Activated gamma-delta T cell treated with anti-CD3 and anti-CD28 coated beads, Interleukin-2, amount 50 U/mL, for 16 hours (primary cell): ENCODE data around the gene NAV1.
"Not testable (repeated sequence)": the region's sequence is repeated elsewhere in the genome, so short reads cannot be mapped to it uniquely, and the experiment has no call there.

Experiments
- DNase-seq: peaks from one replicate; pipeline ENCODE4 v3.0.0-alpha.2; 2020; ENCODE audit warnings: low read depth

The NAV1 gene

DNA sequence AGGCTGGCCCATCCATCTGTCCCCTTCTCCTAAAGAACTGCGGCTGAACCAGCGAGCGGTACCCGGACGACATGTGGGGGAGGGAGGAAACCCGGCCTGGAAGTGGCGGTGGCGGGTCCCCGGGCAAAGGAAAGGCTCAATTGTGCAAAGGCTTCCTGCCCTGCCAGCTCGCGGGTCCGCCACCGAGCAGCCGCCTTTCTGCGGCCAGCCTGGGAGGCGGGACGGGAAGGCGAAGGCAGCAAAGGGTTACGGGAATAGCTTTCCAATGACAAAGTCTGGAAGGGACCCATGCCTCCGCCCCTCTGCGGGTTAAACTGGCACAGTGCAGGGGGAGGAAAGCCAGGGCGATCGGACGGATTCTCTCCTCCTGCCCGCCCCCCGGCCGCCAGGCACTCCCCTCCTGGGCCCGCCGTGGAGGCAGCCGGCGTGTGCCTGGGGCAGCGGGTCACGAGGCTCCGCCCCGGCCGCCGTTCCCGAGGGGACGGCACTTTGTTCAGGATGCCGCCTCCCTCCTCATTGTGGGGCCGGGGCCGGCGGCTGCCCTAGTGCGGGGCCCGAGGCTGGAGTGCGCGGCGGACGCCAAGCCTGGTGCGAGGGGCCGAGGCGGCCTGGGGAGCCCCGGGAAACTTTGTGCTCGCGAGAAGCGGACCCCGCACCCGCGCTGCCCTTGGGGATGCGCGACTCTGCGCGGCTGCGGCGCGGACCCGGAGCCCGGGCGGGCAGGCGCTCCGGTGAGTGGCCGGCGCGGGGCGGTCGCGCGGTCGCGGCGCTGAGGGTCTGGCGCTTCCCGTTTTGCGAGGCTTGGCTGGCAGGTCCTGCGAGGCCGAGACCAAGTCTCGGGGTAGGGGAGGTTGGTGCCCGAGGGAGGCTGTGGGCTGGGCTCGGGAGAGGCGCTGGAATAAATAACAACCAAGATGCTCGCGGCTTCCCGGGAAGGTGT is at the start of gene NAV1:
NAV1 (plus strand) TSS at position 516 of the 940 bp plus-strand sequence. CDS start 83,758 bp downstream, outside the sequence.
- no peak for DNase-seq

DNA sequence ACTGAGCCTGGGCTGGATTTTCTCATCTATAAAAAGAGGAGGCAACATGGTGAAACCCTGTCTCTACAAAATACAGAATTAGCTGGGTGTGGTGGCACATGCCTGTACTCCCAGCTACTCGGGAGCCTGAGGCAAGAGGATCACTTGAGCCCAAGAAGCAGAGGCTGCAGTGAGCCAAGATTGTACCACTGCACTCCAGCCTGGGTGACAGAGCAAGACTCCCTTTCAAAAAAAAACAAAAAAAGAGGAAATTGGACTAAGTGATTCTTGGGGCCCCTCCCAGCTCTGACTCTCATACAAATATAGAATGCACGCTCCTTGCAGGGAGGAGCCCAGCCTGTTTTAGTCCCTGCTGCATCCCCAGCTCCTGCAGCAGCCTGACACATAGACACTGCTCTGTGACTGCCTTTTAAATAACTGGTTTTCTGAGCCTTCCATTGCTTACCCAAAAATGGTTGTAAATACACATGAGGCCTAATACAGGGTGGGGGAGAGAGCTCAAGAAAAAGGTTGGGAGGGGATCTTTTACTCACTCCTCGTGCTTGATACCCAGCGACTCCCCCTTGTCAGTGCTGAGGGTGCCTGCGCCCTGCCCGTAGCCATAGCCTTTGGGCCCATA is 49.2 kb upstream of the NAV1 start:
- DNase-seq: no peak

DNA sequence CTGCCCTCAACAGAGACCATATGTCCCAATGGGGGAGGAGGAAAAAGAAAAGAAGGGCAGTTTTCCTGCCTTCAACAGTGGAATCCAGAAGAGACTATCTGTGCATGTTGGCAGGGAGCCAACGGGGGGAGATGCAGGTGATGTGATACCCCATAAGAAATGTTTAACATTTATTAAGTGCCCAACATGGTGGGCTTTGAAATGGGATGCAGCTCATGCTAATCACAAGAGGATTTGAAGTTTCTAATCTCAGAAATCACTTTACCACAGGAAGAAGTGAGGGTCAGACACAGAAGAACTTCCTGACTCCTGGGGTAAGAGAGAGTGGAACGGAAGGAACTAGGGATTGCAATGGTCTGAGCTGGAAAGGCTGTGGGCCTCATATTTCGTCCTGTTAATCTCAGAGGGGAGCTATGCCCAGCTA is 48.2 kb upstream of the NAV1 start:
- DNase-seq: no peak

DNA sequence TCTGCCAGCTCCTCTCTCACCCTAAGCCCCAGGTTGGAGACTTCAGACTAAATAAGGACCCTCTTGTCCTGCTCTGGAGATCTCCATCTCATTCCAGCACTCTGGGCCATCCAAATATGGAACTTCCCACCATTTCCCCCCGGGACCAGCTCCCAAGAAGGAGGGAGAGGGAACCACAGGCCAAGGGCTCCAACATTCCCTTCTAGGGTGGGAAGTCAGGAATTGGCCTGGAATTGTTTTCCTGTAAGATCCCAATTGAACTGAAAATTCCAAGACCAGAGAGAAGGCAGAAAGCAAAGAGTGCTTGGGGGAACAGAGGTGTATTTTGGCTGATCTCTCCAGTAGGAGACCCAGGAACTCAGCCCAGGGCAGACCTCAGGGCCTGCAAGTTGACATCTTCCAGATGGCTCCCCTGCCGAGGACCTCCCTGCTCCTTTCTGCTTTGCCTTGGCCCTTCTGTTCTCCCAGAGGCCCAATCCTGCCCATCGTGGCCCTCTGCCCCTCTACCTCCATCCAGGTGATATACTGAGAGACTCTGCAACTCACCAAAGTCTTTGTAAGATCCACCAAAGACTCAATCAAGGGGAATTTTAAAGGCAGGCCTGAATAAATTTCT is 46.9 kb upstream of the NAV1 start:
- DNase-seq: no peak

DNA sequence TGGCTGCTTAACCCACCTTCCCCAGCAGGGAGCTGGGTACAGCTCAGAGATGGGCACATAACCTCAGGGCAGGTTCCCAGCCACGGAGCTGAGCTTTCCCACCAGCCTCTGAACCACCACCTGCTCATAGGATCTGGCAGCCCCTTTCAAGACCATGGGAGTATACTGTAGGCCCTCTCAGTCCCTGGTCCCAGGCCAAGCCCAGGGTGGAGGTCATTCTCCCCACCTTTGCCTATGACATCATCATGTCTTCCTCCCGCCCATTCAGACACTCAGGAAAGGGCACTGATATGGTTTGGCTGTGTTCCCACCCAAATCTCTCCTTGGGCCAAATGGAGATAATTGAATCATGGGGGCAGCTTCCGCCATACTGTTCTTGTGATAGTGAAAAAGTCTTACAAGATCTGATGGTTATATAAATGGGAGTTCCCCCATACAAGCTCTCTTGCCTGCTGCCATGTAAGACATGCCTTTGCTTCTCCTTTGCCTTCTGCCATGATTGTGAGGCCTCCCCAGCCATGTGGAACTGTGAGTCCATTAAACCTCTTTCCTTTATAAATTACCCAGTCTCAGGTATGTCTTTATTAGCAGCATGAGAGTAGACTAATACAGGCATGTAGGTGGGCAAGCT is 45.8 kb upstream of the NAV1 start:
- not testable (repeated sequence) for DNase-seq

DNA sequence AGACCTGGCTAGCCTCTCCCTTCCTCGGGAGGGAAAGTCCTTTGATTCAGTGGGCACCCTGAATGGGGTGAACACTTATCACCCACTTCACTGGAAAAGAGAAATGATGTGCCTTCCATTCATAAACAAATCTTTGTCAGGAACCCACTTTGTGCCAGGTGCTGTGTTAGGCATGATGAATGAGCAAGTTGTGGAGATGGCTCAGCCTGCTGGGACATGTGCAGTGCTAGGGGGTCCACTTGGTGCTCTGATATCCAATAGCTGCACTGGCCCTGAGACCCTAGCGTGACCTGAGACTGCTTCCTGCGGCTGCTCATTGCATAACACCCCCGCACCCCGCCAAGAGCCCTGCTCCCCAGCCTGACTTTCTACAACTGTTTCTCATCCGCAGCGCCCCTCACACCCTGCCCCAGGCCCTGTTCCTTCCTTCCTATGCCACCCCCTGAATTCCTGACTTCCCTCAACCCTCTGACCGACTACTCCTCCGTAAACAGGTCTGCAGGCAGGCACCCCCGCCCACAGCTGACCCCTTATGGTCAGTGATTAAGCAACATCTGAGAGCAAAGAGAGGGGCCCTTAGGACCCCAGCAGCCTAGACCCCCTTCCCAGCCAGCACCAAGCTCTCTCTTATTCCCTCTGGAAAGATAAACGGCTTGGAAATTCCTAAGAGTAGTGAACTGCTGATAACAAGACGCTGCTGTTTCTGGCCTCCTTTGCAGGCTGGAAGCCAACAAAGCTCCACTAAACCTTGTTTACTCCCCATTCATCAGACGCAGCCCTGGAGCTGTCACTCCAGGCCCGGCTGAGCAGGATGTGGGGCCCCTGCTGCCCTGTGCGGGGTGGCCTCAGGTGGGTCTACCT is 44.9 kb upstream of the NAV1 start:
- no peak for DNase-seq

DNA sequence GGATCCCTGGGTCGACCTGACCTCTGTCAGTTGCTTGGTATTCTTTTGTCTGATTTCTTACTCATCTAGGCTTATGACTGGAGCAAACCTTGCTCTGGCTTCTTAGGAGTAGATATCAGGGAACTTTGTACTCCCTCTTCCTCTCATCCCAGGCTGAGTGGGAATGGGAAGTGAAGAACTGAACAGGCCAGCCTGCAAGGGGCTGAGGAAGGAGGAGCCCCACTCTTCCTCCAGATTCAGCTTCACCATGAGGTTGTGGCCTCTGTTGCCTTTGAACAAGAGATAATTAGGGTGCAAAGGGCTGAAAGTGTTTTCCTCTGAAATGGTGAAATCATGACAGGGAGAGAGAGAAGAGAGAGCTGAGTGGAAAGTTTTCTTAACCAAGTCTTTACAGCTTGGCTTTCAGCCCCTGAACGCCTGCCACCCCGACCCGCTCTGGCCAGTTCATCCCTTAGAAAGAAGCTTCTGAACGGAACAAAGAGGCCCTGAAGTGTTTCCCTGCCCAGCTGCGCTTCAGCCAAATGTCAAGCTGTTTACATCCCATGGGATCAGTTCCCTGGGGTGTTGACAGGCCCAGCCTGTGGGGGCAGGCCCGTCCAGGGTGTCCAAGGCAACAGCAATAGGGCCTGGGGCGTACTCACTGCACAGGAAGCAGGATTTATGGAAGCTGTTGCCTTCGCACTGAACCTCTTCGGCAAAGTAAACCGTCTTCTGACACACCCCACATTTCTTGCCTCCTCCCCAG is 43.2 kb upstream of the NAV1 start:
- no peak for DNase-seq

DNA sequence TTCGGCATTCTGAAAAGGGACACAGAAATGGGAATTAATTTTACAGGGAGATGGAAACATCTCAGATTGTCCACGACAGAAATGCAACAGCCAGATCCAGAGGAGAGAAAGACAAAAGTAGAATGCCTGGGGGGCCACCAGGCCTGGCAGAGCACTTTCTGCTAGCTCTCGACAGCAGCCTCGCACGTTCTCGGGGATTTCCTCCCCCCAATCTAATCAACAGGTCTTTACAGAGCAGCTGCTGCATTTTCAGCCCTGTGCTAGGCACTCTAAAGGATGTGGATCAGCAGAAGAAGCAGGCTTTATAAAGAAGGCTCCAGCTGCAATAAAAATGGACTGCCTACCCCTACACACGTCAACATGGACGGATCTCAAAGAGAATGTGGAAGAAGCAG is 42.6 kb upstream of the NAV1 start:
- no peak for DNase-seq

DNA sequence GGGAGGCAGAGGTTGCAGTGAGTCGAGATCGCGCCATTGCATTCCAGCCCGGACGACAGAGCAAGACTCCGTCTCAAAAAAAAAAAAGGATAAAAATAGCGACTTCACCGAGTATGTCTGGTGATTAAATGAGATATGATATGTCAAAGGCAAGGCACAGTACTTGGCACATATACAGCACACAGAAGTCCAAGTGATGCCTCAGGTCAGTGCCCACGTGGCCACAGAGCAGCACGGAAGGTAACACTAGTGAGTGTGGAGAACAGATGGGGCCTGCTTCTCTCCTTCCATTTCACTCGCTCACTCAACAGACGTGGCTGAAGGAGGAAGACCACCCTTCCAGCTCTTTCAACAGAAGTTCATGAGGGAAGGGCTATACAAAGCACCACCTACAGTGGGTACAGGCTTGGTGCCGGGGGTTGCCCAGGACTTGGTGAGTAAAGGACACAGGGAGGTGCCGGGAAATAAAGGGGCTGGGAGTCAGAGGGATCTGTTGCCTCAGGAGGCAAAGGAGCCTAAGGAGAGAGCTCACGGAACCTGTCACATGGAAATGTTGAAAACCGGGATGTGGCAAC is 40.9 kb upstream of the NAV1 start:
- no peak for DNase-seq

DNA sequence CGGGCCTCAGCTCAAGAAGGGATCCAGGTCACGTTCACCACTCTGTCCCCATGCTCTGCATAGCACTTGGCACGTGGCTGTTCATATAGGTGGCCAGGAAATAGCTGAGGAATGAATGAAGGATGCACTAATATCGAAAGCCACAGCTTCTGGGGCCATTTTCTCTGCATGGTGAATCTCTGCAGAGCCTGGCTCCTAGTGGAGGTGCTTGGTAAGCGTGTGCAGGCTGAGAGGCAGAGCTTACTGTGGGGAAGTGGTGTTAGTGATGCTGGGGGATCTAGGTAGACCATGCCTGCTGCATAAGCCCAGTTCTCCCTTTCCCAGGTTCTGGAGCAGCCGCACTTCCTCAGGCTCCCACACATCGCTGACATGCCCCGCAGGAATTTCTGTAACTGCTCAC is 40.3 kb upstream of the NAV1 start:
- DNase-seq: no peak

- DNase-seq: no peak
Observed at GRCh38 chr1:201499191-201499590, 39.7 kb upstream of the NAV1 start.

- no peak for DNase-seq
Observed at GRCh38 chr1:201499795-201500669, 38.9 kb upstream of the NAV1 start.

DNA sequence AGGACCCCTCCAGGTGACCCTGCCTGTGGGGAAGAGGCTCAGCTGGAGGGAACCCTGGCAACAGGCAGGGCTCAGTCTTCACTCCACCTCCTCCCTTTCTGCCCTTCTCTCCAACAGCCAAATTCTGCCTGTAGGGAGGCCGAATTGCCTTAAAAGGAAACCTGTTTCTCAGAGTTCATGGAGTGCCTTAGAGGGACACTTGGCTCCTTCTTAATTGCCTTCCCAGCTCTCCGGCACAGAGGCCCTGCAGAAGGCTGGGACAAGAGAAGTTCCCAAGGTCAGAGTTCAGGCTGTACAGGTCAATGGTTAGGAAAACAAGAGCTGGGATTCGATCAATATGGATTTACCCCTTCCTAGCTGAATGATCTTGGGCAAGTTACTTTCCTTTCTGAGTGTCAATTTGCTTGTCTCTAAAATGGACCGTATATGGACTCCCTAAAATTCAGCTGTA is 38.2 kb upstream of the NAV1 start:
- no peak for DNase-seq

DNA sequence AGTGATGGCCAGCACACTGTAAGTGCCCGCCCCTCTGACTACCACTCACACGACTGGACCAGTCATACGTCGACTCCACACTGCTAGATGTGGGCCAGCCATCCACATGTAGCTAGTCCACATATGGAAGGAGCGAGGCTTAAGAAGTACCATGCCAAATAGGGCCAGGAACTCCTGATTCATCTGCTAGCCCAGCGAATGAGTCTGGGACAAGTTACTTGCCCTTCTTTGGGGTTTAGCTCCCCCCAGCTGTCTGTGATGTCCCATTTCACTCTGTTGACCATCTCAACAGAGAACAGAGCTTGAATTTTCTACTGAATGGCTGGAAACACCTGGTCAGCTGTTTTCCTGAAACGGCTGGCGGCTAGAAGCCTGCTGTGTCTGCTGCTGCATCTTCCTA is 37.8 kb upstream of the NAV1 start:
- DNase-seq: no peak

DNA sequence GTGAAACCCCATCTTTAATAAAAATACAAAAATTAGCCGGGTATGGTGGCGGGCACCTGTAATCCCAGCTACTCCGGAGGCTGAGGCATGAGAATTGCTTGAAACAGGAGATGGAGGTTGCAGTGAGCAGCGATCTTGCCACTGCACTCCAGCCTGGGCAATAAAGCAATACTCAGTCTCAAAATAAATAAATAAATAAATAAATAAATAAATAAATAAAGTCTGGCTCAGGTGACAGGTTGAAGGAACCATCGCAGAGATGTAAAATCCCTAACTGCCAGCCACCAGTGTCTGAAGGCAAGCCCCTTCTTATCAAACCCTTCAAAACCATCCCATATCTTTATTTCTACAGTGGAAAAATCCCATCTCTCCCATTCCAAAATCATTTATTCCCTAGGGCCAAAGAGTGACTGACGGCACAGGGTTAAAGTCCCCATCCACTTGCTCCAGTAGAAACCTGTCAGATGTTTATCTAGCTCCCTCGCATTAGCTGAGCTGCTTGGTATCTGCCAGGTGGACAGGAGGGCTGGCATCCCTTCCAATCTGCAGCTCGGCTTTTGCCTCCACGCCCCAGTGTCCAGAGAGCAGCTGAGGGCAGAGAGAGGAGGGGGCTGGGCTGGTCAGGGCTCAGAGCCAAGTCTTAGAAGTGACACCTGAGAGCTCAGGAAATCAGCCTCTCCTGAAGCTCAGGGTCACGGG is 37.0 kb upstream of the NAV1 start:
- no peak for DNase-seq

- no peak for DNase-seq
Observed at GRCh38 chr1:201502511-201502857, 36.4 kb upstream of the NAV1 start.

DNA sequence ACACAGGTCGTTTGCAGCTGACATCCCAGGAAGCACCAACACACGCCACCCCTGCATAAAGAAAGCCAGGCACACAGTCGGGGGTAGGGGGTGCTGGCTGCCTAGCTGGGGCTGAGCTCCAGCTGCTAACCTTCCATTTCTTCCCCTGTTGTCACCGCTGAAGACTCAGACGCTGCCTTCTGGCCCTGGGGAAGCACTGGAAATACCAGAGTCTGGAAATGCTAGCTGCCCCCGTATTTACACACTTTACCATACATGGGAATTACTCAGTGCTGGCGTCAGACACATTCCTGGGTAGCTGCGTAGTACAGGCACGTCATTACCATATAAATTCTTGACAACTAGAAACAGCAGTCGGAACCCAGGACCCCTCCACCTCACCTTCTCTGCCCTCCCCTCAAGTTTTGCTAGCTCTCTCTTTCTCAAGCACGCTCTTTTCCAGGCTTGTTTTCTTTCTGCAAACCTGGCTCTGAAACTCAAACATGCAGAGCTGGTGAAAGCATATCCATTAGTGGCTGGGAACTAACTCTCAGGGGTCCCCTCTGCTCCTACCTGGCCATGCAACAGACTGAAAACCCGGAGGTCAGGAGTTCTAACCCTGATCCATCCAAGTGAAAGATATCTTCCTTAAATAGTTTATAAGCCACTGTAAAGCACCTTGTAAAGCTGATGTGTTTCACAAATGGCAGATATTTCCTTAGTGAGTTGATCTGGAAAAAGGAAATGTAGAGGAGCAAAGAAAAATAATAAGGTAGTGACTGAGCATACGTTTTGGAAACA is 35.3 kb upstream of the NAV1 start:
- DNase-seq: no peak

DNA sequence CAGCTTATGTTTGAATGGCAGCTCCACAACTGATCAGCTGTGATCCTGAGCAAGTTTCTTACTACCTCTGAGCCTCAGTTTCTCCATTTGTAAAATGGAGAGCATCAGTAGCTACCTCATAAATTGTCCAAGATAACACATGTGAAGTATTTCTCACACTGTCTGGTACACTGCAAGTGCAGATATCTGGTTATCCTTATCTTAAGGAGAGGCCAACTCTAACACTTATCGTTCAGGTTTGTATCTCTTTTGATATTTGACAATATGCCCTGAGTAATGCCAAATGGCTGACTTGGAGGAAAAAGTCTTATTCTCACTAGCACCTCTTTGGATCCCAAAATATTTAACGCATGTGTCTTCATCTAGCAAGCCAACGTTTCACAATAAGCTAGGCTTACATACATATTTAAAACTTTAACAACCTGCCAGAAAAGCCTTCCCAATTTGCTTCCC is 34.7 kb upstream of the NAV1 start:
- DNase-seq: no peak
